HepG2 (cell line): ENCODE results near the gene APOM. TPM values are rescaled to one million over a fixed set of nuclear protein-coding genes. Genes with fewer than 3 reads are reported as not detected.

Source experiments
- BCL6 ChIP-seq: IDR thresholded peaks from 2 replicates; pipeline ENCODE4 v1.6.1; 2016; ENCODE audit warnings: missing genetic modification reagents, missing compliant biosample characterization
- HOXA7 ChIP-seq: sonication (generic); formaldehyde crosslinking; IDR thresholded peaks from 2 replicates; pipeline ENCODE4 v1.8.1; 2022; ENCODE audit warnings: mild to moderate bottlenecking, missing genetic modification reagents, moderate library complexity
- MED8 ChIP-seq: sonication (generic); formaldehyde crosslinking; IDR thresholded peaks from 2 replicates; pipeline ENCODE4 v1.8.1; 2023; ENCODE audit warnings: mild to moderate bottlenecking, missing genetic modification reagents; ENCODE audit not compliant: insufficient replicate concordance
- PRPF4 ChIP-seq: fragments of 200-400 bp; formaldehyde crosslinking; IDR thresholded peaks from 2 replicates; pipeline ENCODE4 v1.6.1; 2016; ENCODE audit warnings: low read length, low read depth; ENCODE audit not compliant: poor library complexity, severe bottlenecking
- SIX4 ChIP-seq: sonication (generic); formaldehyde crosslinking; IDR thresholded peaks from 2 replicates; pipeline ENCODE4 v1.4.0; 2020; ENCODE audit warnings: missing genetic modification reagents
- SNAI1 ChIP-seq: sonication (generic); formaldehyde crosslinking; IDR thresholded peaks from 2 replicates; pipeline ENCODE4 v1.5.0; 2020; ENCODE audit warnings: mild to moderate bottlenecking, missing genetic modification reagents, borderline replicate concordance
- ZFP36 ChIP-seq: fragments of 150-350 bp; IDR thresholded peaks from 2 replicates; pipeline ENCODE4 v1.6.1; 2018; ENCODE audit warnings: borderline replicate concordance, low read length, low read depth; ENCODE audit not compliant: partially characterized antibody
- ZMYM2 ChIP-seq: sonication (generic); formaldehyde crosslinking; IDR thresholded peaks from 2 replicates; pipeline ENCODE4 v1.8.0; 2022; ENCODE audit warnings: mild to moderate bottlenecking, missing genetic modification reagents
- ZNF205 ChIP-seq: IDR thresholded peaks from 2 replicates; pipeline ENCODE4 v1.6.1; 2018; ENCODE audit warnings: missing biosample characterization, missing genetic modification reagents
- ZNF318 ChIP-seq: sonication (generic); formaldehyde crosslinking; IDR thresholded peaks from 2 replicates; pipeline ENCODE4 v1.4.0; 2020; ENCODE audit warnings: mild to moderate bottlenecking, missing genetic modification reagents
- polyA plus RNA-seq, 8 experiments: library from polyadenylated mRNA; depleted of rRNA in 3 of 8; stranded (reverse) in 7 of 8; unstranded in 1 of 8; fragments of >200 nt; fragmentation: Illumina TruSeq in 4 of 8; extraction: Trizol in 4 of 8; gene quantifications; 2 replicates each; pipeline versions ENCODE4 v1.2.1 to v1.2.3, GENCODE V29; 2011 to 2016; ENCODE audit warnings: low read depth in 4 of 8, missing spikeins in 1 of 8, mixed read lengths in 1 of 8; ENCODE audit not compliant: insufficient read depth in 1 of 8
- total RNA-seq, 5 experiments: library from RNA; depleted of rRNA; stranded (reverse); fragments of >200 nt; fragmentation: Illumina TruSeq; extraction: Trizol; gene quantifications; 2 replicates each; pipeline ENCODE4 v1.2.3, GENCODE V29; 2016; ENCODE audit warnings: low read depth in 1 of 5
- TF ChIP-seq, protein P1 (sequence below), 2 experiments: fragments of 450-650 bp in 1 of 2; sonication (generic) in 1 of 2; formaldehyde crosslinking in 1 of 2; IDR thresholded peaks; 2 replicates each; pipeline versions ENCODE4 v1.6.1 to v1.8.0; 2016 to 2022; ENCODE audit warnings: antibody characterized with exemption in 1 of 2, mild to moderate bottlenecking in 1 of 2, missing genetic modification reagents in 1 of 2

The APOM gene
- total and polyA plus RNA-seq, 2 of the 13 experiments (the other 11 are each of a cell fraction or from before 2014, with no cell fraction given) = 98.2 to 1,140 TPM

GRCh38 chr6:31652925-31653724, 2.6 kb upstream of the APOM start (continued):
- TF ChIP-seq ZNF318 (no peak), SNAI1 (CRISPR knock-in tag) (peak; percentile 81; the same call in 1 of the 2 replicates), ZNF205 (CRISPR knock-in tag) (no peak), ZFP36 (no peak), ZMYM2 (no peak), MED8 (peak; percentile 81), HOXA7 (CRISPR knock-in tag) (no peak), BCL6 (CRISPR knock-in tag) (no peak), SIX4 (CRISPR knock-in tag) (no peak), PRPF4 (no peak)
- TF ChIP-seq, protein P1, sequence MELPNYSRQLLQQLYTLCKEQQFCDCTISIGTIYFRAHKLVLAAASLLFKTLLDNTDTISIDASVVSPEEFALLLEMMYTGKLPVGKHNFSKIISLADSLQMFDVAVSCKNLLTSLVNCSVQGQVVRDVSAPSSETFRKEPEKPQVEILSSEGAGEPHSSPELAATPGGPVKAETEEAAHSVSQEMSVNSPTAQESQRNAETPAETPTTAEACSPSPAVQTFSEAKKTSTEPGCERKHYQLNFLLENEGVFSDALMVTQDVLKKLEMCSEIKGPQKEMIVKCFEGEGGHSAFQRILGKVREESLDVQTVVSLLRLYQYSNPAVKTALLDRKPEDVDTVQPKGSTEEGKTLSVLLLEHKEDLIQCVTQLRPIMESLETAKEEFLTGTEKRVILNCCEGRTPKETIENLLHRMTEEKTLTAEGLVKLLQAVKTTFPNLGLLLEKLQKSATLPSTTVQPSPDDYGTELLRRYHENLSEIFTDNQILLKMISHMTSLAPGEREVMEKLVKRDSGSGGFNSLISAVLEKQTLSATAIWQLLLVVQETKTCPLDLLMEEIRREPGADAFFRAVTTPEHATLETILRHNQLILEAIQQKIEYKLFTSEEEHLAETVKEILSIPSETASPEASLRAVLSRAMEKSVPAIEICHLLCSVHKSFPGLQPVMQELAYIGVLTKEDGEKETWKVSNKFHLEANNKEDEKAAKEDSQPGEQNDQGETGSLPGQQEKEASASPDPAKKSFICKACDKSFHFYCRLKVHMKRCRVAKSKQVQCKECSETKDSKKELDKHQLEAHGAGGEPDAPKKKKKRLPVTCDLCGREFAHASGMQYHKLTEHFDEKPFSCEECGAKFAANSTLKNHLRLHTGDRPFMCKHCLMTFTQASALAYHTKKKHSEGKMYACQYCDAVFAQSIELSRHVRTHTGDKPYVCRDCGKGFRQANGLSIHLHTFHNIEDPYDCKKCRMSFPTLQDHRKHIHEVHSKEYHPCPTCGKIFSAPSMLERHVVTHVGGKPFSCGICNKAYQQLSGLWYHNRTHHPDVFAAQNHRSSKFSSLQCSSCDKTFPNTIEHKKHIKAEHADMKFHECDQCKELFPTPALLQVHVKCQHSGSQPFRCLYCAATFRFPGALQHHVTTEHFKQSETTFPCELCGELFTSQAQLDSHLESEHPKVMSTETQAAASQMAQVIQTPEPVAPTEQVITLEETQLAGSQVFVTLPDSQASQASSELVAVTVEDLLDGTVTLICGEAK (IDR thresholded peaks at IDR 0.05) = no peak
- TF ChIP-seq, protein P1 (CRISPR knock-in tag; IDR thresholded peaks at IDR 0.05) = no peak
